Measurements from ENCODE around the gene POC5. TPM values are rescaled to one million over a fixed set of nuclear protein-coding genes. Genes with fewer than 3 reads are reported as not detected.

The POC5 gene
- total and polyA plus RNA-seq, 2 experiments from 2014 or later, result 4.6 to 19.2 TPM

GRCh38 chr5:75668977-75669689 is 48.1 kb downstream of the POC5 start:
- TF ChIP-seq, protein P1, sequence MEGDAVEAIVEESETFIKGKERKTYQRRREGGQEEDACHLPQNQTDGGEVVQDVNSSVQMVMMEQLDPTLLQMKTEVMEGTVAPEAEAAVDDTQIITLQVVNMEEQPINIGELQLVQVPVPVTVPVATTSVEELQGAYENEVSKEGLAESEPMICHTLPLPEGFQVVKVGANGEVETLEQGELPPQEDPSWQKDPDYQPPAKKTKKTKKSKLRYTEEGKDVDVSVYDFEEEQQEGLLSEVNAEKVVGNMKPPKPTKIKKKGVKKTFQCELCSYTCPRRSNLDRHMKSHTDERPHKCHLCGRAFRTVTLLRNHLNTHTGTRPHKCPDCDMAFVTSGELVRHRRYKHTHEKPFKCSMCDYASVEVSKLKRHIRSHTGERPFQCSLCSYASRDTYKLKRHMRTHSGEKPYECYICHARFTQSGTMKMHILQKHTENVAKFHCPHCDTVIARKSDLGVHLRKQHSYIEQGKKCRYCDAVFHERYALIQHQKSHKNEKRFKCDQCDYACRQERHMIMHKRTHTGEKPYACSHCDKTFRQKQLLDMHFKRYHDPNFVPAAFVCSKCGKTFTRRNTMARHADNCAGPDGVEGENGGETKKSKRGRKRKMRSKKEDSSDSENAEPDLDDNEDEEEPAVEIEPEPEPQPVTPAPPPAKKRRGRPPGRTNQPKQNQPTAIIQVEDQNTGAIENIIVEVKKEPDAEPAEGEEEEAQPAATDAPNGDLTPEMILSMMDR (IDR thresholded peaks at IDR 0.05; ENCODE audit: poor library complexity), result no peak
- no peak for TF ChIP-seq EZH2phosphoT487 (IDR thresholded peaks at IDR 0.05; ENCODE audit: low read depth, severe bottlenecking, unreplicated experiment)
- TF ChIP-seq EZH2 (IDR thresholded peaks at IDR 0.05; ENCODE audit: borderline replicate concordance), result no peak
- 38% methylated on average over 10 of the region's 10 CpGs for WGBS (ENCODE audit: low lambda C conversion rate, missing lambda C conversion rate)
- H3K36me3 ChIP-seq (replicated peaks; ENCODE audit: insufficient read depth, low read depth), result no peaks in the 10 kb centered on the region
- peak overlapping the region; percentile 70 for H3K4me2 ChIP-seq
- peak overlapping the region; percentile 75 for H3K27ac ChIP-seq
- peak; percentile 52 for DNase-seq (ENCODE audit: low spot score)
- H3K79me2 ChIP-seq, result no peaks in the 10 kb centered on the region
- H3K4me3 ChIP-seq, result no peak overlapping the region
- peaks cover 13% of the 10 kb centered on the region for H3K4me1 ChIP-seq (ENCODE audit: insufficient read depth)
- no peaks in the 10 kb centered on the region for H3K9me2 ChIP-seq (replicated peaks; ENCODE audit: insufficient read depth)
- H3K27me3 ChIP-seq, result no peaks in the 10 kb centered on the region
- no peaks in the 10 kb centered on the region for H3K9me3 ChIP-seq (ENCODE audit: low read depth)
- no peak overlapping the region for H2AFZ ChIP-seq
- H4K20me1 ChIP-seq (ENCODE audit: insufficient read depth, poor library complexity, severe bottlenecking), result no peaks in the 10 kb centered on the region

DNA sequence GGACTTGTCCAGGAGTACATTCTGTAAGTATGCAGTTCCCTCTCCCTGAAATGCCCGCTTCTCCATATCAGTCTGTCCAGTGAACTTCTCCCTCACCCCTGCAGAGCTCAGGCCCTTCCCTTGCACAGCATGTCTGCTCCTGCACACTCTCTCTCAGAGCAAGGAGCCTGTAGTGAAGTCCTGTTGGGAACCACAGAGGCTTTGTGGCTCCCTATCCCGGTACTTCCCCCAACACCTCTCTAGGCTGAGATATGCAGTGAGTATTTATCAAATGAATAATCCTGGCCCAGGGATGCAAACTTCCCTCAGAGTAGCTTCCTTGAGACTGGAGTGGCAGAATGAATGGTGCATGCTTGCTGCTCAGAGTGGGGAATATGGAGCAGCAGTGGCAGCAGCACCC is 48.8 kb downstream of the POC5 start:
- H3K4me3 ChIP-seq, result no peak overlapping the region
- H3K27me3 ChIP-seq, result no peaks in the 10 kb centered on the region
- H3K9me3 ChIP-seq (ENCODE audit: low read depth), result no peaks in the 10 kb centered on the region
- H3K27ac ChIP-seq, result no peak overlapping the region
- no peak overlapping the region for H2AFZ ChIP-seq
- TF ChIP-seq EZH2 (IDR thresholded peaks at IDR 0.05; ENCODE audit: borderline replicate concordance) (no peak), EZH2phosphoT487 (IDR thresholded peaks at IDR 0.05; ENCODE audit: low read depth, severe bottlenecking, unreplicated experiment) (no peak)
- TF ChIP-seq, protein P1 (IDR thresholded peaks at IDR 0.05; ENCODE audit: poor library complexity), result no peak
- no peaks in the 10 kb centered on the region for H4K20me1 ChIP-seq (ENCODE audit: insufficient read depth, poor library complexity, severe bottlenecking)
- peaks cover 13% of the 10 kb centered on the region for H3K4me1 ChIP-seq (ENCODE audit: insufficient read depth)
- no peak for DNase-seq (ENCODE audit: low spot score)
- H3K9me2 ChIP-seq (replicated peaks; ENCODE audit: insufficient read depth), result no peaks in the 10 kb centered on the region
- 71% methylated on average over 2 of the region's 2 CpGs for WGBS (ENCODE audit: low lambda C conversion rate, missing lambda C conversion rate)
- H3K79me2 ChIP-seq, result no peaks in the 10 kb centered on the region
- no peaks in the 10 kb centered on the region for H3K36me3 ChIP-seq (replicated peaks; ENCODE audit: insufficient read depth, low read depth)
- H3K4me2 ChIP-seq, result peak overlapping the region; percentile 70

DNA sequence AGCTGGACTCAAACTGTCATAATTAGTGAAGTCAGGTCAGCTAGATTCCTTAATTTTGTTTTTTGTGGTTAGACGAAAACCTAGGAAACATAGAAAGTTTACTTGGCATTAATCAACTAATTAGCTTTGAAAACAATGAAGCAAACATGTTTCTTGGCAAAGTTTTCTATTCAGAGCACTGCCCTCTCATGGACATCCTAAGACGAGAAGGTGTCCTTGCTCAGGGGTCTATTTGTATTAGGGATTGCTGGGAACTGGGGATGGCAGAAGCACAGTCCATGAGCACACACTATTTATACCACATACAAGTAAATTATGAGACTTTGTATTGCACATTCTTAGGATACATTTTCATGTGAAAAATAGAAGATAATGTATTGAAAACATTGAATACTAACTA is 49.7 kb downstream of the POC5 start:
- H3K4me2 ChIP-seq, result no peak overlapping the region
- H3K27ac ChIP-seq, result no peak overlapping the region
- no peaks in the 10 kb centered on the region for H3K9me2 ChIP-seq (replicated peaks; ENCODE audit: insufficient read depth)
- no peak overlapping the region for H3K4me3 ChIP-seq
- 75% methylated on average over 2 of the region's 2 CpGs for WGBS (ENCODE audit: low lambda C conversion rate, missing lambda C conversion rate)
- H3K79me2 ChIP-seq, result no peaks in the 10 kb centered on the region
- peaks cover 13% of the 10 kb centered on the region for H3K4me1 ChIP-seq (ENCODE audit: insufficient read depth)
- TF ChIP-seq EZH2 (IDR thresholded peaks at IDR 0.05; ENCODE audit: borderline replicate concordance) (no peak), EZH2phosphoT487 (IDR thresholded peaks at IDR 0.05; ENCODE audit: low read depth, severe bottlenecking, unreplicated experiment) (no peak)
- TF ChIP-seq, protein P1 (IDR thresholded peaks at IDR 0.05; ENCODE audit: poor library complexity), result no peak
- H2AFZ ChIP-seq, result no peak overlapping the region
- DNase-seq (ENCODE audit: low spot score), result no peak
- H3K36me3 ChIP-seq (replicated peaks; ENCODE audit: insufficient read depth, low read depth), result no peaks in the 10 kb centered on the region
- no peaks in the 10 kb centered on the region for H3K27me3 ChIP-seq
- H3K9me3 ChIP-seq (ENCODE audit: low read depth), result no peaks in the 10 kb centered on the region
- no peaks in the 10 kb centered on the region for H4K20me1 ChIP-seq (ENCODE audit: insufficient read depth, poor library complexity, severe bottlenecking)

All from hepatocyte (in vitro differentiated cells).